Caco-2 (cell line): ENCODE results near the gene ZNF467. TPM values are rescaled to one million over a fixed set of nuclear protein-coding genes. Genes with fewer than 3 reads are reported as not detected.
A peak's percentile ranks its signal among the peaks of the same experiment; 100 is the strongest.

ENCODE experiments used
- BruUV-seq: library from RNA; stranded (reverse); fragments of 400-500 nt; replicated peaks from 2 replicates; lab custom pipeline; 2021; lab: Mats Ljungman, UMichigan
- CTCF ChIA-PET: fragments of 300-600 bp; sonication (Branson Sonifier 250); formaldehyde crosslinking; loops from one replicate; lab custom pipeline; 2022; ENCODE audit warnings: antibody characterized with exemption; lab: Charles Lee
- POLR2A ChIA-PET: fragments of 300-600 bp; sonication (Branson Sonifier 250); formaldehyde crosslinking; loops from one replicate; lab custom pipeline; 2022; ENCODE audit warnings: antibody characterized with exemption; lab: Charles Lee
- DNase-seq, 2 experiments: peaks; one replicate each; pipeline versions ENCODE4 v3.0.0 to v3.0.0-alpha.2; 2020 to 2022
- H3K27me3 ChIP-seq: replicated peaks from 2 replicates; pipeline ENCODE4 v1.6.0; 2011; ENCODE audit warnings: low read length; ENCODE audit not compliant: control insufficient read depth, insufficient read depth
- H3K36me3 ChIP-seq: 2 replicates; pipeline ENCODE4 v1.5.1; 2011; ENCODE audit warnings: low read length; ENCODE audit not compliant: control insufficient read depth, insufficient read depth
- H3K4me1 ChIP-seq: fragments of 250-450 bp; sonication (Bioruptor Pico); 2 replicates; pipeline ENCODE4 v1.5.1; 2020; ENCODE audit warnings: mild to moderate bottlenecking
- H3K4me3 ChIP-seq: 2 replicates; pipeline ENCODE4 v1.5.1; 2011; ENCODE audit warnings: low read depth, mild to moderate bottlenecking, control low read depth, low read length
- H3K9me3 ChIP-seq: fragments of 250-450 bp; sonication (Bioruptor Pico); 2 replicates; pipeline ENCODE4 v1.5.1; 2020; ENCODE audit warnings: mild to moderate bottlenecking, moderate library complexity
- H3K27ac Mint-ChIP-seq: one replicate; pipeline ENCODE4 v1.8.0; 2022; ENCODE audit warnings: mixed read lengths; ENCODE audit not compliant: unreplicated experiment
- H3K27me3 Mint-ChIP-seq: one replicate; pipeline ENCODE4 v1.8.0; 2022; ENCODE audit warnings: mixed read lengths; ENCODE audit not compliant: insufficient read depth, unreplicated experiment
- H3K36me3 Mint-ChIP-seq: one replicate; pipeline ENCODE4 v1.8.0; 2022; ENCODE audit warnings: mild to moderate bottlenecking, mixed read lengths; ENCODE audit not compliant: insufficient read depth, unreplicated experiment
- H3K4me1 Mint-ChIP-seq: one replicate; pipeline ENCODE4 v1.8.0; 2022; ENCODE audit warnings: low read depth, mixed read lengths; ENCODE audit not compliant: unreplicated experiment
- H3K4me3 Mint-ChIP-seq: one replicate; pipeline ENCODE4 v1.8.0; 2022; ENCODE audit warnings: mild to moderate bottlenecking, moderate library complexity, mixed read lengths; ENCODE audit not compliant: unreplicated experiment
- H3K9me3 Mint-ChIP-seq: one replicate; pipeline ENCODE4 v1.8.0; 2022; ENCODE audit warnings: mixed read lengths; ENCODE audit not compliant: unreplicated experiment
- CTCF ChIP-seq, 2 experiments: fragments of 200-600 bp in 1 of 2; IDR thresholded peaks; 1 replicate in 1 of 2; 2 replicates in 1 of 2; pipeline versions ENCODE4 v1.5.1 to v1.8.0; 2011 to 2022; ENCODE audit warnings: antibody characterized with exemption in 1 of 2, control low read depth in 1 of 2, inconsistent platforms in 1 of 2, low read depth in 1 of 2, low read length in 1 of 2, mild to moderate bottlenecking in 1 of 2, moderate library complexity in 1 of 2; ENCODE audit not compliant: insufficient read depth in 1 of 2, severe bottlenecking in 1 of 2, unreplicated experiment in 1 of 2
- intact Hi-C: fragments of 100-400 bp; cut with micrococcal nuclease; formaldehyde crosslinking; loops from one replicate; pipeline ENCODE4 v1.10.0; 2022; ENCODE audit not compliant: unreplicated experiment
- total RNA-seq: library from RNA; stranded (reverse); gene quantifications from 2 replicates; pipeline ENCODE4 v1.2.3, GENCODE V29; 2022

The ZNF467 gene
- total RNA-seq, 1 experiment from 2014 or later: 1.7 TPM

GRCh38 chr7:149821191-149822148 is 48.1 kb upstream of the ZNF467 start:
- Histone ChIP-seq H3K9me3 (no peaks in the 10 kb centered on the region), H3K27me3 (no peaks in the 10 kb centered on the region), H3K4me3 (peak overlapping the region; percentile 11; the same call in 1 of the 2 replicates), H3K36me3 (no peaks in the 10 kb centered on the region), H3K4me1 (peaks cover 16% of the 10 kb centered on the region)
- no peaks in the 10 kb centered on the region for H3K27me3 Mint-ChIP-seq
- TF ChIP-seq CTCF (IDR thresholded peaks at IDR 0.05; ENCODE audit: insufficient read depth in 1 of 2, low read depth in 1 of 2, low read length in 1 of 2, severe bottlenecking in 1 of 2, unreplicated experiment in 1 of 2): no peak
- H3K36me3 Mint-ChIP-seq: no peaks in the 10 kb centered on the region
- peak; percentile 55 to 70 for DNase-seq
- intact Hi-C loops: no loop called here
- H3K4me1 Mint-ChIP-seq: peaks cover 9% of the 10 kb centered on the region
- BruUV-seq: no TSS peak
- no peaks in the 10 kb centered on the region for H3K9me3 Mint-ChIP-seq
- H3K4me3 Mint-ChIP-seq: peak overlapping the region; percentile 50
- CTCF ChIA-PET: no interaction called here
- peak overlapping the region; percentile 82 for H3K27ac Mint-ChIP-seq
- POLR2A ChIA-PET: no interaction called here

- CTCF ChIA-PET: no interaction called here
- H3K27ac Mint-ChIP-seq: no peak overlapping the region
- intact Hi-C loops: no loop called here
- H3K4me3 ChIP-seq: no peak overlapping the region
- H3K4me3 Mint-ChIP-seq: no peak overlapping the region
- no peaks in the 10 kb centered on the region for H3K27me3 Mint-ChIP-seq
- H3K27me3 ChIP-seq: no peaks in the 10 kb centered on the region
- peaks cover 16% of the 10 kb centered on the region for H3K4me1 ChIP-seq
- no peaks in the 10 kb centered on the region for H3K36me3 Mint-ChIP-seq
- no TSS peak for BruUV-seq
- no peaks in the 10 kb centered on the region for H3K36me3 ChIP-seq
- POLR2A ChIA-PET: no interaction called here
- no peak for DNase-seq
- H3K9me3 ChIP-seq: no peaks in the 10 kb centered on the region
- H3K4me1 Mint-ChIP-seq: peaks cover 9% of the 10 kb centered on the region
- no peak for TF ChIP-seq CTCF (IDR thresholded peaks at IDR 0.05; ENCODE audit: insufficient read depth in 1 of 2, low read depth in 1 of 2, low read length in 1 of 2, severe bottlenecking in 1 of 2, unreplicated experiment in 1 of 2)
- no peaks in the 10 kb centered on the region for H3K9me3 Mint-ChIP-seq
These were observed 47.3 kb upstream of the ZNF467 start for GRCh38 chr7:149820622-149821190.

- ChIA-PET CTCF (no interaction called here), POLR2A (no interaction called here)
- TF ChIP-seq CTCF (IDR thresholded peaks at IDR 0.05; ENCODE audit: insufficient read depth in 1 of 2, low read depth in 1 of 2, low read length in 1 of 2, severe bottlenecking in 1 of 2, unreplicated experiment in 1 of 2): no peak
- H3K36me3 ChIP-seq: no peaks in the 10 kb centered on the region
- H3K4me3 ChIP-seq: no peak overlapping the region
- BruUV-seq: no TSS peak
- no peaks in the 10 kb centered on the region for H3K27me3 ChIP-seq
- peaks cover 16% of the 10 kb centered on the region for H3K4me1 ChIP-seq
- Mint-ChIP-seq H3K36me3 (no peaks in the 10 kb centered on the region), H3K4me1 (peaks cover 9% of the 10 kb centered on the region), H3K4me3 (no peak overlapping the region), H3K9me3 (no peaks in the 10 kb centered on the region), H3K27ac (no peak overlapping the region), H3K27me3 (no peaks in the 10 kb centered on the region)
- DNase-seq: no peak
- H3K9me3 ChIP-seq: no peaks in the 10 kb centered on the region
- intact Hi-C loops: no loop called here
These were observed 46.6 kb upstream of the ZNF467 start for GRCh38 chr7:149819961-149820340.
